Stimulated activated CD8-positive, alpha-beta memory T cell treated with anti-CD3 and anti-CD28 coated beads, Interleukin-7, amount 100 ng/mL, for 4 hours (primary cell): ENCODE measurements around the gene TBC1D22A.
"Not testable (repeated sequence)": the region's sequence is repeated elsewhere in the genome, so short reads cannot be mapped to it uniquely, and the experiment has no call there.

Experiments
- DNase-seq, 2 donors: peaks; one replicate each; pipeline ENCODE4 v3.0.0-alpha.2; 2020; ENCODE audit warnings: low read depth in 2 of 2

Gene TBC1D22A

GRCh38 chr22:47168441-47168840 lies 406.0 kb downstream of the TBC1D22A start:
- no peak for DNase-seq

GRCh38 chr22:47168900-47169800 lies 406.7 kb downstream of the TBC1D22A start:
- DNase-seq: no peak

- no peak for DNase-seq
Measured at GRCh38 chr22:47169801-47170140, 407.3 kb downstream of the TBC1D22A start.

- DNase-seq: not testable (repeated sequence)
Measured at GRCh38 chr22:47170511-47171440, 408.3 kb downstream of the TBC1D22A start.

GRCh38 chr22:47171441-47172221 lies 409.2 kb downstream of the TBC1D22A start:
- DNase-seq: no peak

GRCh38 chr22:47172771-47173534 lies 410.5 kb downstream of the TBC1D22A start:
- no peak for DNase-seq

- DNase-seq: no peak
Measured at GRCh38 chr22:47173535-47174021, 411.1 kb downstream of the TBC1D22A start.

GRCh38 chr22:47174096-47174495 lies 411.6 kb downstream of the TBC1D22A start:
- DNase-seq: no peak

GRCh38 chr22:47174671-47175112 lies 412.2 kb downstream of the TBC1D22A start:
- DNase-seq: no peak

- DNase-seq: no peak
Measured at GRCh38 chr22:47175151-47176025, 412.9 kb downstream of the TBC1D22A start.

GRCh38 chr22:47176026-47176389 lies 413.6 kb downstream of the TBC1D22A start:
- no peak for DNase-seq

GRCh38 chr22:47176573-47177333 lies 414.3 kb downstream of the TBC1D22A start:
- DNase-seq: no peak

GRCh38 chr22:47177334-47177815 lies 414.9 kb downstream of the TBC1D22A start:
- no peak for DNase-seq

GRCh38 chr22:47178339-47178738 lies 415.9 kb downstream of the TBC1D22A start:
- no peak for DNase-seq

- no peak for DNase-seq
Measured at GRCh38 chr22:47180796-47181195, 418.3 kb downstream of the TBC1D22A start.

GRCh38 chr22:47187176-47187957 lies 424.9 kb downstream of the TBC1D22A start:
- no peak for DNase-seq

GRCh38 chr22:47188261-47189055 lies 426.0 kb downstream of the TBC1D22A start:
- DNase-seq: no peak
